ENCODE results near the gene DCX. TPM values are rescaled to one million over a fixed set of nuclear protein-coding genes. Genes with fewer than 3 reads are reported as not detected.
"Not testable (repeated sequence)": the region's sequence is repeated elsewhere in the genome, so short reads cannot be mapped to it uniquely, and the experiment has no call there.

Gene DCX
- total RNA-seq, 1 experiment from 2014 or later, result not detected

DNA sequence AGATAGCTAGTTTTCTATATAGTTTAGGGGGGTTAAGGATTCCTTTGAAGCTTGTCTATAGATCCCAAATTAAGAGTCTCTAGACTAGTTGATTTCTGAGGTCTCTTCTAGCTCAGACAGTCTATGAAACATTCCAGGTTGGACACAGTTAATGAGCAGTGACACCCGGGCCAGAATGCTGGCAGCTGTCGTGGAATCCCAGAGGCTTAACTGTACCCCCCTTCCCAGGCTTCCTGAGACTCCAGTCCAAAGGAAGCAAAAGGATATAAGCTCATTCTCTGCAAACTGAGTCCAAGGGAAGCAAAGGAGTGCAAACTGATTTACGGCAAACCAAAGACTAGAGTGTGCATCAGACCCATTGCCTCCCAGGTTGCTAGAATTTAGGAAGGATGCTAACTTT is 62.9 kb downstream of the DCX start:
- H3K4me1 ChIP-seq (ENCODE audit: insufficient read depth, low read length), result no peaks in the 10 kb centered on the region
- no peak for TF ChIP-seq EZH2 (IDR thresholded peaks at IDR 0.05; ENCODE audit: low read length, unreplicated experiment)
- TF ChIP-seq, protein P1, sequence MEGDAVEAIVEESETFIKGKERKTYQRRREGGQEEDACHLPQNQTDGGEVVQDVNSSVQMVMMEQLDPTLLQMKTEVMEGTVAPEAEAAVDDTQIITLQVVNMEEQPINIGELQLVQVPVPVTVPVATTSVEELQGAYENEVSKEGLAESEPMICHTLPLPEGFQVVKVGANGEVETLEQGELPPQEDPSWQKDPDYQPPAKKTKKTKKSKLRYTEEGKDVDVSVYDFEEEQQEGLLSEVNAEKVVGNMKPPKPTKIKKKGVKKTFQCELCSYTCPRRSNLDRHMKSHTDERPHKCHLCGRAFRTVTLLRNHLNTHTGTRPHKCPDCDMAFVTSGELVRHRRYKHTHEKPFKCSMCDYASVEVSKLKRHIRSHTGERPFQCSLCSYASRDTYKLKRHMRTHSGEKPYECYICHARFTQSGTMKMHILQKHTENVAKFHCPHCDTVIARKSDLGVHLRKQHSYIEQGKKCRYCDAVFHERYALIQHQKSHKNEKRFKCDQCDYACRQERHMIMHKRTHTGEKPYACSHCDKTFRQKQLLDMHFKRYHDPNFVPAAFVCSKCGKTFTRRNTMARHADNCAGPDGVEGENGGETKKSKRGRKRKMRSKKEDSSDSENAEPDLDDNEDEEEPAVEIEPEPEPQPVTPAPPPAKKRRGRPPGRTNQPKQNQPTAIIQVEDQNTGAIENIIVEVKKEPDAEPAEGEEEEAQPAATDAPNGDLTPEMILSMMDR (conservative IDR thresholded peaks at IDR 0.05; ENCODE audit: low read depth, low read length), result no peak
- TF ChIP-seq EZH2phosphoT487 (IDR thresholded peaks at IDR 0.05; ENCODE audit: borderline replicate concordance, low read length), result no peak
- CTCF ChIA-PET, result no interaction called here
- no peaks in the 10 kb centered on the region for H3F3A ChIP-seq (ENCODE audit: low read length, unreplicated experiment)
- intact Hi-C loops (cut with micrococcal nuclease), result no loop called here
- POLR2A ChIA-PET (ENCODE audit: unreplicated experiment), result no interaction called here
- DNase-seq (no peak), ATAC-seq (no peak)
- BruUV-seq (replicated peaks), result no TSS peak
- H3K9me2 ChIP-seq (replicated peaks; ENCODE audit: low read length), result no peaks in the 10 kb centered on the region
- H2AFZ ChIP-seq (ENCODE audit: low read length), result no peak overlapping the region
- H3K36me3 ChIP-seq (ENCODE audit: low read depth, low read length), result no peaks in the 10 kb centered on the region
- H3K4me2 ChIP-seq (ENCODE audit: low read length), result no peak overlapping the region
- H3K9me3 ChIP-seq (ENCODE audit: low read length), result no peaks in the 10 kb centered on the region
- H3K4me3 ChIP-seq (ENCODE audit: low read length), result no peak overlapping the region
- no peaks in the 10 kb centered on the region for H4K20me1 ChIP-seq (ENCODE audit: low read length)
- no peaks in the 10 kb centered on the region for H3K79me2 ChIP-seq (ENCODE audit: low read length)
- H3K27ac ChIP-seq (ENCODE audit: low read length), result no peak overlapping the region
- no peaks in the 10 kb centered on the region for H3K27me3 ChIP-seq (ENCODE audit: low read length)
- H3K9ac ChIP-seq (ENCODE audit: low read length), result no peak overlapping the region

DNA sequence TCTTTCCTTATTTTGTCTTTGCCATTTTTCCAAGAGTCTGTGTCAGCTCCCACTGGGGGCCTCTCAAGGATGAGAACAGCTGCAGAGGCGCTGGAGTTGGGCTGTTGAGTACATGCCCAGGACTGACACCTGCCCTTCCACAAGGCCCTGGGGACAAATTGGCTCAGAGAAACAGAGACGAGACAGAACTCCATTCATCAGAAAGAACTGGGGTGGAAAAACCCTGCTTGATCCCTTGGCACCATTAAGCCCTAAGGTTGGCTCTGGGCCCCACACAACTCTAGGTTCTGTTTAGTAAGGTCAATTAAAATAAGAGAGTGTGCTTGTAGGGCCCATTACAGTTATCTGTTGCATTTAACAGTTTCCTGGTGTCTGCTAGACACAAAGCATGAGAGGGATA is 63.6 kb downstream of the DCX start:
- BruUV-seq (replicated peaks), result no TSS peak
- Histone ChIP-seq H3K36me3 (ENCODE audit: low read depth, low read length) (no peaks in the 10 kb centered on the region), H3K79me2 (ENCODE audit: low read length) (no peaks in the 10 kb centered on the region), H3K9me3 (ENCODE audit: low read length) (no peaks in the 10 kb centered on the region), H3K4me3 (ENCODE audit: low read length) (no peak overlapping the region), H4K20me1 (ENCODE audit: low read length) (no peaks in the 10 kb centered on the region), H2AFZ (ENCODE audit: low read length) (no peak overlapping the region), H3K9ac (ENCODE audit: low read length) (no peak overlapping the region), H3K9me2 (replicated peaks; ENCODE audit: low read length) (no peaks in the 10 kb centered on the region), H3K4me1 (ENCODE audit: insufficient read depth, low read length) (no peaks in the 10 kb centered on the region), H3K4me2 (ENCODE audit: low read length) (no peak overlapping the region), H3K27ac (ENCODE audit: low read length) (no peak overlapping the region), H3K27me3 (ENCODE audit: low read length) (no peaks in the 10 kb centered on the region), H3F3A (ENCODE audit: low read length, unreplicated experiment) (no peaks in the 10 kb centered on the region)
- ChIA-PET CTCF (no interaction called here), POLR2A (ENCODE audit: unreplicated experiment) (no interaction called here)
- no peak for TF ChIP-seq EZH2 (IDR thresholded peaks at IDR 0.05; ENCODE audit: low read length, unreplicated experiment)
- TF ChIP-seq EZH2phosphoT487 (IDR thresholded peaks at IDR 0.05; ENCODE audit: borderline replicate concordance, low read length), result no peak
- TF ChIP-seq, protein P1 (conservative IDR thresholded peaks at IDR 0.05; ENCODE audit: low read depth, low read length), result no peak
- intact Hi-C loops (cut with micrococcal nuclease), result no loop called here
- no peak for DNase-seq
- ATAC-seq, result no peak

DNA sequence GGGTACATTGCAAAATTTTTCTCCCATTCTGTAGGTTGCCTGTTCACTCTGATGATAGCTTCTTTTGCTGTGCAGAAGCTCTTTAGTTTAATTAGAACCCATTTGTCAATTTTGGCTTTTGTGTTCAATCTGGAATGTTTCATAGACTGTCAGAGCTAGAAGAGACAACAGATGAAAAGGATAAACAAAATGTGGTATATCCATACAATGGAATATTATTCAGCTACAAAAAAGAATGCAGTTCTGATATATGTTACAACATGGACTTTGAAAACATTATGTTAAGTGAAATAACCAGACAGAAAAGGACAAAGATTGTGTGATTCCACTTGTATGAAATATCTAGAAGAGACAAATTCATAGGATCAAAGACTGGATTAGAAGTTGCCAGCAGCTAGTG is 65.8 kb downstream of the DCX start:
- POLR2A ChIA-PET (ENCODE audit: unreplicated experiment); H3K4me2 ChIP-seq (ENCODE audit: low read length); H2AFZ ChIP-seq (ENCODE audit: low read length); H3K9me2 ChIP-seq (replicated peaks; ENCODE audit: low read length); H3K9ac ChIP-seq (ENCODE audit: low read length); H3K4me1 ChIP-seq (ENCODE audit: insufficient read depth, low read length); BruUV-seq (replicated peaks); H3K27ac ChIP-seq (ENCODE audit: low read length); H3K36me3 ChIP-seq (ENCODE audit: low read depth, low read length); H3K4me3 ChIP-seq (ENCODE audit: low read length); ATAC-seq; H3F3A ChIP-seq (ENCODE audit: low read length, unreplicated experiment); DNase-seq; intact Hi-C loops (cut with micrococcal nuclease); H3K79me2 ChIP-seq (ENCODE audit: low read length); CTCF ChIA-PET; H3K27me3 ChIP-seq (ENCODE audit: low read length); H3K9me3 ChIP-seq (ENCODE audit: low read length); H4K20me1 ChIP-seq (ENCODE audit: low read length): not testable (repeated sequence)

All from PC-3 (cell line).